HCT116 (cell line): ENCODE results near the gene CD248. TPM values are rescaled to one million over a fixed set of nuclear protein-coding genes. Genes with fewer than 3 reads are reported as not detected.

Experiments used
- EZH2 ChIP-seq: fragments of 200-600 bp; sonication (generic); IDR thresholded peaks from 2 replicates; pipeline ENCODE4 v1.6.1; 2017; ENCODE audit warnings: antibody characterized with exemption, mixed run types
- MAX ChIP-seq: IDR thresholded peaks from 2 replicates; pipeline ENCODE4 v1.6.1; 2012
- REST ChIP-seq: IDR thresholded peaks from 2 replicates; pipeline ENCODE4 v1.6.1; 2012; ENCODE audit warnings: low read depth
- SP1 ChIP-seq: IDR thresholded peaks from 2 replicates; pipeline ENCODE4 v1.6.1; 2012; ENCODE audit warnings: low read depth
- ZFX ChIP-seq: fragments of 450-650 bp; IDR thresholded peaks from 2 replicates; pipeline ENCODE4 v1.6.1; 2017
- total RNA-seq: library from RNA; stranded (reverse); gene quantifications from one replicate; pipeline ENCODE4 v1.2.1, GENCODE V29; 2021; ENCODE audit not compliant: unreplicated experiment
- TF ChIP-seq, protein P1 (sequence below), 3 experiments: fragments of 200-600 bp in 1 of 3; sonication (generic) in 1 of 3; IDR thresholded peaks in 2 of 3; conservative IDR thresholded peaks in 1 of 3; 2 replicates each; pipeline ENCODE4 v1.5.1; 2012 to 2017; ENCODE audit warnings: low read depth in 2 of 3, low read length in 2 of 3, antibody characterized with exemption in 1 of 3, borderline replicate concordance in 1 of 3, control low read depth in 1 of 3, mild to moderate bottlenecking in 1 of 3, mixed read lengths in 1 of 3, mixed run types in 1 of 3, moderate library complexity in 1 of 3; ENCODE audit not compliant: insufficient read depth in 1 of 3

The CD248 gene
- total RNA-seq, 1 experiment from 2014 or later, result 0.32 TPM

GRCh38 chr11:66347425-66348276 lies 30.8 kb upstream of the CD248 start, which contains the start of gene B4GAT1 (continued):
- TF ChIP-seq MAX, result peak; percentile 77; the same call in 1 of the 2 replicates
- no peak for TF ChIP-seq REST
- TF ChIP-seq EZH2, result no peak
- TF ChIP-seq SP1, result no peak
- TF ChIP-seq, protein P1, sequence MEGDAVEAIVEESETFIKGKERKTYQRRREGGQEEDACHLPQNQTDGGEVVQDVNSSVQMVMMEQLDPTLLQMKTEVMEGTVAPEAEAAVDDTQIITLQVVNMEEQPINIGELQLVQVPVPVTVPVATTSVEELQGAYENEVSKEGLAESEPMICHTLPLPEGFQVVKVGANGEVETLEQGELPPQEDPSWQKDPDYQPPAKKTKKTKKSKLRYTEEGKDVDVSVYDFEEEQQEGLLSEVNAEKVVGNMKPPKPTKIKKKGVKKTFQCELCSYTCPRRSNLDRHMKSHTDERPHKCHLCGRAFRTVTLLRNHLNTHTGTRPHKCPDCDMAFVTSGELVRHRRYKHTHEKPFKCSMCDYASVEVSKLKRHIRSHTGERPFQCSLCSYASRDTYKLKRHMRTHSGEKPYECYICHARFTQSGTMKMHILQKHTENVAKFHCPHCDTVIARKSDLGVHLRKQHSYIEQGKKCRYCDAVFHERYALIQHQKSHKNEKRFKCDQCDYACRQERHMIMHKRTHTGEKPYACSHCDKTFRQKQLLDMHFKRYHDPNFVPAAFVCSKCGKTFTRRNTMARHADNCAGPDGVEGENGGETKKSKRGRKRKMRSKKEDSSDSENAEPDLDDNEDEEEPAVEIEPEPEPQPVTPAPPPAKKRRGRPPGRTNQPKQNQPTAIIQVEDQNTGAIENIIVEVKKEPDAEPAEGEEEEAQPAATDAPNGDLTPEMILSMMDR (IDR thresholded peaks at IDR 0.05 in 2 of 3, conservative IDR thresholded peaks at IDR 0.05 in 1 of 3; ENCODE audit: borderline replicate concordance in 1 of 3, insufficient read depth in 1 of 3, low read depth in 2 of 3, low read length in 2 of 3), result no peak
- no peak for TF ChIP-seq ZFX
- TF ChIP-seq, all 23 proteins: peak for 6
